DND-41 (cell line): ENCODE data around the gene DNMBP.

ENCODE experiments used
- CTCF ChIP-seq: IDR thresholded peaks from 2 replicates; pipeline ENCODE4 v1.5.1; 2012; ENCODE audit warnings: borderline replicate concordance, low read length, moderate library complexity, mild to moderate bottlenecking; ENCODE audit not compliant: poor library complexity, severe bottlenecking; ENCODE audit errors: extremely low read depth
- EZH2 ChIP-seq: IDR thresholded peaks from 3 replicates; pipeline ENCODE4 v1.6.1; 2012; ENCODE audit warnings: borderline replicate concordance, low read depth, mild to moderate bottlenecking, moderate library complexity, low read length, inconsistent platforms; ENCODE audit not compliant: severe bottlenecking

- no peak for TF ChIP-seq CTCF
- TF ChIP-seq EZH2 = no peak
Observed at GRCh38 chr10:99993701-99994689, 15.8 kb downstream of the DNMBP start.
